HL-60 (cell line): ENCODE data around the gene CGB7.

Source experiments
- DNase-seq, 2 experiments: peaks; one replicate each; pipeline ENCODE4 v3.0.0-alpha.2; 2010 to 2020; ENCODE audit warnings: low read depth in 1 of 2, low spot score in 1 of 2
- H3K27ac ChIP-seq: fragments of 250-450 bp; sonication (Bioruptor Pico); replicated peaks from 2 replicates; pipeline ENCODE4 v1.5.1; 2020; ENCODE audit warnings: mild to moderate bottlenecking, moderate library complexity
- H3K27me3 ChIP-seq: fragments of 250-450 bp; sonication (Bioruptor Pico); 2 replicates; pipeline ENCODE4 v1.5.1; 2021; ENCODE audit warnings: mild to moderate bottlenecking, moderate library complexity; ENCODE audit not compliant: insufficient read depth, poor library complexity, severe bottlenecking
- H3K4me3 ChIP-seq: replicated peaks from 2 replicates; pipeline ENCODE4 v1.5.1; 2011; ENCODE audit warnings: mild to moderate bottlenecking, control low read depth, low read length; ENCODE audit not compliant: insufficient read depth
- CTCF ChIP-seq: IDR thresholded peaks from one replicate; pipeline ENCODE4 v1.5.1; 2011; ENCODE audit warnings: low read length, control low read depth, inconsistent platforms; ENCODE audit not compliant: insufficient read depth
- GABPA ChIP-seq: IDR thresholded peaks from 2 replicates; pipeline ENCODE4 v1.6.1; 2012; ENCODE audit warnings: low read depth
- POLR2AphosphoS5 ChIP-seq: IDR thresholded peaks from 2 replicates; pipeline ENCODE4 v1.6.1; 2012; ENCODE audit warnings: low read depth
- REST ChIP-seq: IDR thresholded peaks from 2 replicates; pipeline ENCODE4 v1.6.1; 2012; ENCODE audit warnings: low read depth; ENCODE audit not compliant: insufficient replicate concordance
- SPI1 ChIP-seq: IDR thresholded peaks from 2 replicates; pipeline ENCODE4 v1.6.1; 2012; ENCODE audit warnings: low read depth, mild to moderate bottlenecking, borderline replicate concordance

The CGB7 gene

GRCh38 chr19:49070416-49070815, 12.9 kb upstream of the CGB7 start:
- no peak for TF ChIP-seq POLR2AphosphoS5
- no peak for TF ChIP-seq GABPA
- no peak for TF ChIP-seq REST
- no peak for TF ChIP-seq CTCF
- TF ChIP-seq SPI1 = no peak
- Histone ChIP-seq H3K27me3 (peaks cover 42% of the 10 kb centered on the region), H3K4me3 (no peak overlapping the region), H3K27ac (no peak overlapping the region)
- no peak for DNase-seq

- DNase-seq = no peak
- H3K4me3 ChIP-seq = no peak overlapping the region
- H3K27ac ChIP-seq = no peak overlapping the region
- H3K27me3 ChIP-seq = peaks cover 46% of the 10 kb centered on the region
- TF ChIP-seq GABPA (no peak), SPI1 (no peak), REST (no peak), CTCF (no peak), POLR2AphosphoS5 (no peak)
Observed at GRCh38 chr19:49069026-49069425, 11.5 kb upstream of the CGB7 start.

GRCh38 chr19:49067554-49067953, 10.0 kb upstream of the CGB7 start:
- H3K27ac ChIP-seq = no peak overlapping the region
- no peak for DNase-seq
- TF ChIP-seq GABPA = no peak
- no peak for TF ChIP-seq POLR2AphosphoS5
- no peak for TF ChIP-seq REST
- H3K4me3 ChIP-seq = no peak overlapping the region
- peaks cover 49% of the 10 kb centered on the region for H3K27me3 ChIP-seq
